ENCODE measurements around the gene PARP12.

DNA sequence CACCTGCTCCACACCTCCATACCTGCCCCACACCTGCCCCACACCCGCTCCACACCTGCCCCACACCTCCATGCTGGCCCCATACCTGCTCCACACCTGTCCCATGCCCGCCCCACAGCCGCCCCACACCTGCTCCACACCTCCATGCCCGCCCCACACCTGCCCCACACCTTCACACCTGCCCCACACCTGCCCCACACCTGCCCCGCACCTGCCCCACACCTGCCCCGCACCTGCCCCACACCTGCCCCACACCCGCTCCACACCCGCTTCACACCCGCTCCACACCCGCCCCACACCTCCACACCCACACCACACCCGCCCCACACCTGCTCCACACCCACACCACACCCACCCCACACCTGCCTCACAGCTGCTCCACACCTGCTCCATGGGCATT is 53.0 kb downstream of the PARP12 start:
- TF ChIP-seq, protein P1, sequence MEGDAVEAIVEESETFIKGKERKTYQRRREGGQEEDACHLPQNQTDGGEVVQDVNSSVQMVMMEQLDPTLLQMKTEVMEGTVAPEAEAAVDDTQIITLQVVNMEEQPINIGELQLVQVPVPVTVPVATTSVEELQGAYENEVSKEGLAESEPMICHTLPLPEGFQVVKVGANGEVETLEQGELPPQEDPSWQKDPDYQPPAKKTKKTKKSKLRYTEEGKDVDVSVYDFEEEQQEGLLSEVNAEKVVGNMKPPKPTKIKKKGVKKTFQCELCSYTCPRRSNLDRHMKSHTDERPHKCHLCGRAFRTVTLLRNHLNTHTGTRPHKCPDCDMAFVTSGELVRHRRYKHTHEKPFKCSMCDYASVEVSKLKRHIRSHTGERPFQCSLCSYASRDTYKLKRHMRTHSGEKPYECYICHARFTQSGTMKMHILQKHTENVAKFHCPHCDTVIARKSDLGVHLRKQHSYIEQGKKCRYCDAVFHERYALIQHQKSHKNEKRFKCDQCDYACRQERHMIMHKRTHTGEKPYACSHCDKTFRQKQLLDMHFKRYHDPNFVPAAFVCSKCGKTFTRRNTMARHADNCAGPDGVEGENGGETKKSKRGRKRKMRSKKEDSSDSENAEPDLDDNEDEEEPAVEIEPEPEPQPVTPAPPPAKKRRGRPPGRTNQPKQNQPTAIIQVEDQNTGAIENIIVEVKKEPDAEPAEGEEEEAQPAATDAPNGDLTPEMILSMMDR (IDR thresholded peaks at IDR 0.05) = no peak
- no peak for TF ChIP-seq POLR2A (IDR thresholded peaks at IDR 0.05)
